ENCODE results near the gene TRPT1. TPM values are rescaled to one million over a fixed set of nuclear protein-coding genes. Genes with fewer than 3 reads are reported as not detected.

Gene TRPT1
- polyA plus RNA-seq, 1 donor, result 38.3 TPM

DNA sequence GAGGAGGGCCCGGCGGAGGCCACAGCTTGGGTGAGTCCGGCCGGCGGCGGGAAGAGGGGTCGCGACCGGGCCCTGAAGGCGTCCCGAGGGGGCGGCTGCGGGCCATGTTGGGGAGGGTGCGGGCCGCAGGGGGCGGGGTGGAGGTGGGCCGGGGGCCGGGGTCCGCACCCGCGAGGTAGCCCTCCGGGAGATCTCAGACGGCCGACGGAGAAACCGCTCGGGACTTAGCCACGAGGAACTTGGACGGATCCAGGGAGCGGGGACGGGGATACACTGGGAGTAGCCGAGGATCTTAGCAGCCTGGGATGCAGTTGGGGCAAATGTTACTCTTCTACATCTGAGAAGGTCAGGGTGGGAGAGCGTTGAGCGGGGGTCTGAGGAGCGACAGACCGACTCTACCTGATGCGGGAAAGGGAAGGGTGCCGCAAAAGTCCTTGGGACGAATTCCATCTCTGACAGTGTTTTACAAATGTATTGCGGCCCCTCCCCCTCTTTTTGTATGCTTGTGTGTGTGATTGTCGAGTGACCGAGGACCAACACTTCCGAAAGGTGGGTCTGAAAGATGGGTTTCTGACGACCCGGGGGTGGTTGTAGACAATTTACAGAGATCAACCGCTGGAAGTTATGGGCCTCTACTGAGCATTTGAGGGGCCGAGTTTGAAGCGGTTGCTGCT is 39.4 kb downstream of the TRPT1 start:
- Histone ChIP-seq H3K4me3 (ENCODE audit: low read length) (no peak overlapping the region), H3K27me3 (ENCODE audit: control insufficient read depth, insufficient read depth, low read length) (no peaks in the 10 kb centered on the region), H3K4me1 (ENCODE audit: control insufficient read depth, insufficient read depth, low read length) (peaks cover 19% of the 10 kb centered on the region), H3K36me3 (ENCODE audit: control insufficient read depth, insufficient read depth, low read length) (peaks cover 4% of the 10 kb centered on the region), H3K9me3 (ENCODE audit: control insufficient read depth, low read depth, low read length) (no peaks in the 10 kb centered on the region), H3K27ac (ENCODE audit: low read length) (no peak overlapping the region)
- DNase-seq, result peak in 1 of 2 donors; percentile 56
- no CpG with 5 or more reads among the region's 48 CpGs for WGBS (ENCODE audit: insufficient coverage, low lambda C conversion rate)

DNA sequence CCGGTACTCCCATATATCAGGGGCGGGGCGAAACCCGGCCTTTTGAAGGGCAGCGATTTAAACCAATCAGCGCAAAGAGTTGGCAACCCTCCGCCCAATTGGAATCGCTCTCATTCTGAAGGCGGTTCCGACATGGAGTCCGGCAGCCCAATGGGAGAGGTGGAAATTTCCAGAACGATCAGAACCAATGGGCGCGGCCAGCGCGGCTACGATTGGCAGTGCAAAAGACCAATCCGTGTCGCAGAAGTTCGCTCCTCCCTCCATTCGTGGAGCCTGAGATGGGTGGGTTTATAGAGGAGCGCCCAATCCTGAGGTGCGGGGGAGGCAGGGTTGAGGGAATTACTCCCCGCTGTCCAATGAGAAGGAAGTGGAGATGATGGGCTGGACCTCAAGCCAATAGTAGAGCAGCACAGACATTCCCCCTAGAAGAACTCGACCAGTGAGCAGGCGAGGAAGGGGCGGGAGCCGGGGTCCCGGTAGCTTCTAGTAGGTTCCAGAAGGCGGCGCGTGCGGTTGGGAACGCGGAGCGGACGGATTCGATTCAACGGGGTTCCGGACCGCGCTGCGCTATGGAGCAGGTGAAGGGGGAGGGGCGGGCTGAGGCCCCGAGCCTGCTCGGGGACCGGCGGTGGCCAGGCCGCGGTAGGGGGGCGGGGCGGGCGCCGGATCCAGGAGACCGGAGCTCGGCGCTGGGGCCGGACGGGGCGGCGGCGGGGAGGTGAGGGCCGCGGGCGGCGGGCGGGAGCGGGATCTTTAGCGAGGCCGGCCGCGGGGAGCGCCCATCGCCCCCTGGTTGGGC is 40.1 kb downstream of the TRPT1 start, which contains the start of gene STIP1:
TSS of gene STIP1 (plus strand) at position 479 of the 799 bp plus-strand sequence. CDS start at position 570, 91 bp downstream.
- DNase-seq, result peak; percentile 100
- H3K36me3 ChIP-seq (ENCODE audit: control insufficient read depth, insufficient read depth, low read length), result peaks cover 4% of the 10 kb centered on the region
- H3K27ac ChIP-seq (ENCODE audit: low read length), result peak within 1 kb of the TSS; percentile 98
- H3K4me1 ChIP-seq (ENCODE audit: control insufficient read depth, insufficient read depth, low read length), result peaks cover 27% of the 10 kb centered on the region
- H3K27me3 ChIP-seq (ENCODE audit: control insufficient read depth, insufficient read depth, low read length), result no peaks in the 10 kb centered on the region
- WGBS (ENCODE audit: insufficient coverage, low lambda C conversion rate), result no CpG with 5 or more reads among the region's 74 CpGs
- H3K9me3 ChIP-seq (ENCODE audit: control insufficient read depth, low read depth, low read length), result no peaks in the 10 kb centered on the region
- H3K4me3 ChIP-seq (ENCODE audit: low read length), result peak within 1 kb of the TSS; percentile 71

DNA sequence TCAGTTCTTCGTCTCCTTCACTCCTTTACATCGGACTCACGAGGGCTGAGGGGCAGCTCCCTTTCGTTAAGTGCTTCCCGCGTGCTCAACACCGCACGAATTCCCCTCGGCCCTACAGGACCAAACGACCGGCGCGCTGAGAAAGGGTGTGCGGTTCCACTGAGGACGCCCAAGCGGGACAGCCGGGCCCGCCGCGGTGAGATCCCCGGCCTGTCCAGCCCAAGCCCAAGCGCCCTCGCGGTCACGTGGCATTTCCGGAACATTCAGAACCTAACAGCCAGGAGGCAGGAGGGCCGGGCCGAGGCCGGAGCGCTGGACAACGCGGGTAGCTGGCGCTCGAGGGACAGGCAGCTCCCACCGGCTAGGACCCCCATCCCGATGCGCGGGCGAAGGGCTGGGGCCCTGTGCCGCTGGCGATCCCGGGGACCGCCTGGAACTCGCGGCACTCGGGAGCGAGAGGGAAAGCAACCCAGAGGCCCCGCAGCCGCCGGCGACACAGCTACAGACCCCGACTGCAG is 40.8 kb downstream of the TRPT1 start:
- Histone ChIP-seq H3K9me3 (ENCODE audit: control insufficient read depth, low read depth, low read length) (no peaks in the 10 kb centered on the region), H3K27me3 (ENCODE audit: control insufficient read depth, insufficient read depth, low read length) (no peaks in the 10 kb centered on the region), H3K4me1 (ENCODE audit: control insufficient read depth, insufficient read depth, low read length) (peaks cover 29% of the 10 kb centered on the region), H3K36me3 (ENCODE audit: control insufficient read depth, insufficient read depth, low read length) (peaks cover 4% of the 10 kb centered on the region), H3K4me3 (ENCODE audit: low read length) (peak overlapping the region; percentile 71), H3K27ac (ENCODE audit: low read length) (peak overlapping the region; percentile 98)
- DNase-seq, result peak in 1 of 2 donors; percentile 71
- WGBS (ENCODE audit: insufficient coverage, low lambda C conversion rate), result no CpG with 5 or more reads among the region's 52 CpGs

GRCh38 chr11:64183890-64184289 is 42.1 kb downstream of the TRPT1 start:
- no peak overlapping the region for H3K4me3 ChIP-seq (ENCODE audit: low read length)
- DNase-seq, result no peak
- H3K9me3 ChIP-seq (ENCODE audit: control insufficient read depth, low read depth, low read length), result no peaks in the 10 kb centered on the region
- WGBS (ENCODE audit: insufficient coverage, low lambda C conversion rate), result no CpG with 5 or more reads among the region's 7 CpGs
- peaks cover 29% of the 10 kb centered on the region for H3K4me1 ChIP-seq (ENCODE audit: control insufficient read depth, insufficient read depth, low read length)
- H3K27me3 ChIP-seq (ENCODE audit: control insufficient read depth, insufficient read depth, low read length), result no peaks in the 10 kb centered on the region
- peaks cover 4% of the 10 kb centered on the region for H3K36me3 ChIP-seq (ENCODE audit: control insufficient read depth, insufficient read depth, low read length)
- no peak overlapping the region for H3K27ac ChIP-seq (ENCODE audit: low read length)

DNA sequence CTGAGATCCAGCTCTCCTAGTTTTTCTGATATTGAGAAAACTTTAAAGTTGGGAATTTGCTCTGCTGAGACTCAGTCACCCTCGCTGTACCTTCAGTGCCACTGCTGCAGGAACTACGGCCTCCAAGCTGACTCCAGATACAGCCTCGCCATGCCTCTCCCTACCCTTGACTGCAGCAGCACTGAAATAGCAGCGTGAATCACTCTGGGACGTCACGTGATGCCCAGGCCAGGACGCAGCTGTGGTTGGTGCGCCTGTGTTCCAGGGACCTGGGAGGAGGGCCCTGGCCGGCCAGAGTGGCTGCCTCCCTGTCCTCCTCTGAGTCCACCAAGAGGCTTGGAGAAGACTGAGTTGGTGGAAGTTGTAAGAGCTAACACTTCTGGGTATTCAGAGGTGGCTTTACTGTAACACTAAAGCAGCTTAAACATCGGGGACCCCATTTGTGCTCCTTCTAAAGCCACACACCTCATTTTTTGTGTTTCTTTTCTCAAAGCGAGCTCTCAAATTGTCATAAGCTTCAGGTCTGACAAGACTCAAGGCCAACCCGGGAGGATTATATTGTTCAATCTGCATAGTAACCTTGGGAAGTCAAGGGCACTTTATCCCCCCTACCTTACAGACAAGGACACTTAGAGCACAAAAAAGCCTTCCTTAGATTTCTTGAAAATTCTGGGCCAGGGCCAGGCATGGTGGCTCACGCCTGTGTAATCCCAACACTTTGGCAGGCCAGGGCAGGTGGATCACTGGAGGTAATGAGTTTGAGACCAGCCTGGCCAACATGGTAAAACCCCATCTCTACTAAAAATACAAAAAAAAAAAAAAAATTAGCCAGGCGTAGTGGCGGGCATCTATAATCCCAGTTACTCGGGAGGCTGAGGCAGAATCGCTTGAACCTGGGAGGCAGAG is 44.2 kb downstream of the TRPT1 start:
- no peaks in the 10 kb centered on the region for H3K36me3 ChIP-seq (ENCODE audit: control insufficient read depth, insufficient read depth, low read length)
- H3K4me1 ChIP-seq (ENCODE audit: control insufficient read depth, insufficient read depth, low read length), result peaks cover 29% of the 10 kb centered on the region
- no peaks in the 10 kb centered on the region for H3K9me3 ChIP-seq (ENCODE audit: control insufficient read depth, low read depth, low read length)
- H3K27me3 ChIP-seq (ENCODE audit: control insufficient read depth, insufficient read depth, low read length), result no peaks in the 10 kb centered on the region
- no CpG with 5 or more reads among the region's 17 CpGs for WGBS (ENCODE audit: insufficient coverage, low lambda C conversion rate)
- no peak overlapping the region for H3K4me3 ChIP-seq (ENCODE audit: low read length)
- peak; percentile 90 to 92 for DNase-seq
- H3K27ac ChIP-seq (ENCODE audit: low read length), result peak overlapping the region; percentile 50

GRCh38 chr11:64180891-64181290 is 45.1 kb downstream of the TRPT1 start:
- Histone ChIP-seq H3K27me3 (ENCODE audit: control insufficient read depth, insufficient read depth, low read length) (no peaks in the 10 kb centered on the region), H3K4me1 (ENCODE audit: control insufficient read depth, insufficient read depth, low read length) (peaks cover 29% of the 10 kb centered on the region), H3K27ac (ENCODE audit: low read length) (peak overlapping the region; percentile 50), H3K36me3 (ENCODE audit: control insufficient read depth, insufficient read depth, low read length) (no peaks in the 10 kb centered on the region), H3K4me3 (ENCODE audit: low read length) (no peak overlapping the region), H3K9me3 (ENCODE audit: control insufficient read depth, low read depth, low read length) (no peaks in the 10 kb centered on the region)
- no CpG with 5 or more reads among the region's 5 CpGs for WGBS (ENCODE audit: insufficient coverage, low lambda C conversion rate)
- no peak for DNase-seq

GRCh38 chr11:64178951-64179639 is 46.9 kb downstream of the TRPT1 start:
- no peak for DNase-seq
- H3K4me1 ChIP-seq (ENCODE audit: control insufficient read depth, insufficient read depth, low read length), result peaks cover 18% of the 10 kb centered on the region
- H3K9me3 ChIP-seq (ENCODE audit: control insufficient read depth, low read depth, low read length), result no peaks in the 10 kb centered on the region
- 93% methylated on average over 3 of the region's 12 CpGs for WGBS (ENCODE audit: insufficient coverage, low lambda C conversion rate)
- no peaks in the 10 kb centered on the region for H3K36me3 ChIP-seq (ENCODE audit: control insufficient read depth, insufficient read depth, low read length)
- H3K4me3 ChIP-seq (ENCODE audit: low read length), result no peak overlapping the region
- H3K27ac ChIP-seq (ENCODE audit: low read length), result no peak overlapping the region
- no peaks in the 10 kb centered on the region for H3K27me3 ChIP-seq (ENCODE audit: control insufficient read depth, insufficient read depth, low read length)

- peaks cover 2% of the 10 kb centered on the region for H3K9me3 ChIP-seq (ENCODE audit: control insufficient read depth, low read depth, low read length)
- WGBS (ENCODE audit: insufficient coverage, low lambda C conversion rate), result no CpG with 5 or more reads among the region's 1 CpG
- peaks cover 14% of the 10 kb centered on the region for H3K4me1 ChIP-seq (ENCODE audit: control insufficient read depth, insufficient read depth, low read length)
- DNase-seq, result no peak
- no peaks in the 10 kb centered on the region for H3K27me3 ChIP-seq (ENCODE audit: control insufficient read depth, insufficient read depth, low read length)
- H3K4me3 ChIP-seq (ENCODE audit: low read length), result no peak overlapping the region
- no peaks in the 10 kb centered on the region for H3K36me3 ChIP-seq (ENCODE audit: control insufficient read depth, insufficient read depth, low read length)
- no peak overlapping the region for H3K27ac ChIP-seq (ENCODE audit: low read length)
Measured at GRCh38 chr11:64178203-64178602, 47.8 kb downstream of the TRPT1 start.

GRCh38 chr11:64176751-64177150 is 49.2 kb downstream of the TRPT1 start:
- Histone ChIP-seq H3K27me3 (ENCODE audit: control insufficient read depth, insufficient read depth, low read length) (no peaks in the 10 kb centered on the region), H3K27ac (ENCODE audit: low read length) (no peak overlapping the region), H3K36me3 (ENCODE audit: control insufficient read depth, insufficient read depth, low read length) (no peaks in the 10 kb centered on the region), H3K9me3 (ENCODE audit: control insufficient read depth, low read depth, low read length) (peaks cover 3% of the 10 kb centered on the region), H3K4me1 (ENCODE audit: control insufficient read depth, insufficient read depth, low read length) (peaks cover 11% of the 10 kb centered on the region), H3K4me3 (ENCODE audit: low read length) (no peak overlapping the region)
- no peak for DNase-seq
- WGBS (ENCODE audit: insufficient coverage, low lambda C conversion rate), result no CpG with 5 or more reads among the region's 8 CpGs
